Trophoblast cell (in vitro differentiated cells and primary cell): ENCODE data around the gene SCAMP5.
A peak's percentile ranks its signal among the peaks of the same experiment; 100 is the strongest.

ENCODE experiments used
- DNase-seq, 2 donors: peaks; one replicate each; pipeline ENCODE4 v3.0.0-alpha.2; 2016
- H2AFZ ChIP-seq: 2 replicates; pipeline ENCODE4 v1.6.1; 2013; ENCODE audit warnings: low read length, moderate library complexity, mild to moderate bottlenecking; ENCODE audit not compliant: insufficient read depth, poor library complexity
- H2AK5ac ChIP-seq: 2 replicates; pipeline ENCODE4 v1.6.1; 2013; ENCODE audit warnings: mild to moderate bottlenecking, low read length
- H2BK120ac ChIP-seq: 2 replicates; pipeline ENCODE4 v1.6.1; 2013; ENCODE audit warnings: low read length, mild to moderate bottlenecking, moderate library complexity; ENCODE audit not compliant: insufficient read depth, poor library complexity
- H2BK12ac ChIP-seq: 2 replicates; pipeline ENCODE4 v1.6.1; 2013; ENCODE audit warnings: mild to moderate bottlenecking, low read length, moderate library complexity
- H2BK5ac ChIP-seq: 2 replicates; pipeline ENCODE4 v1.6.1; 2013; ENCODE audit warnings: low read length, low read depth, moderate library complexity, mild to moderate bottlenecking; ENCODE audit not compliant: poor library complexity
- H3K14ac ChIP-seq: 2 replicates; pipeline ENCODE4 v1.6.1; 2013; ENCODE audit warnings: mild to moderate bottlenecking, low read length
- H3K18ac ChIP-seq: 2 replicates; pipeline ENCODE4 v1.6.1; 2013; ENCODE audit warnings: mild to moderate bottlenecking, low read length
- H3K23ac ChIP-seq: 2 replicates; pipeline ENCODE4 v1.6.1; 2013; ENCODE audit warnings: low read length
- H3K27ac ChIP-seq: 2 replicates; pipeline ENCODE4 v1.5.1; 2013; ENCODE audit warnings: low read depth, mild to moderate bottlenecking, inconsistent platforms, low read length, moderate library complexity
- H3K27me3 ChIP-seq: 2 replicates; pipeline ENCODE4 v1.6.1; 2013; ENCODE audit warnings: inconsistent platforms, mild to moderate bottlenecking, low read length, moderate library complexity; ENCODE audit not compliant: insufficient read depth
- H3K36me3 ChIP-seq, 2 experiments: 1 replicate in 1 of 2; 2 replicates in 1 of 2; pipeline ENCODE4 v1.6.1; 2013; ENCODE audit warnings: low read length in 2 of 2, mild to moderate bottlenecking in 2 of 2, moderate library complexity in 1 of 2; ENCODE audit not compliant: insufficient read depth in 2 of 2, control insufficient read depth in 1 of 2
- H3K4ac ChIP-seq: 2 replicates; pipeline ENCODE4 v1.6.1; 2013; ENCODE audit warnings: low read depth, mild to moderate bottlenecking, low read length, moderate library complexity
- H3K4me1 ChIP-seq, 2 experiments: 1 replicate in 1 of 2; 2 replicates in 1 of 2; pipeline ENCODE4 v1.6.1; 2013; ENCODE audit warnings: low read length in 2 of 2, mild to moderate bottlenecking in 2 of 2, moderate library complexity in 1 of 2; ENCODE audit not compliant: insufficient read depth in 2 of 2, control insufficient read depth in 1 of 2
- H3K4me2 ChIP-seq: 2 replicates; pipeline ENCODE4 v1.6.1; 2013; ENCODE audit warnings: inconsistent platforms, mild to moderate bottlenecking, low read length, moderate library complexity
- H3K4me3 ChIP-seq: 2 replicates; pipeline ENCODE4 v1.5.1; 2013; ENCODE audit warnings: mild to moderate bottlenecking, low read depth, low read length, inconsistent platforms
- H3K79me1 ChIP-seq: one replicate; pipeline ENCODE4 v1.6.1; 2013; ENCODE audit warnings: low read length
- H3K79me2 ChIP-seq: 2 replicates; pipeline ENCODE4 v1.6.1; 2013; ENCODE audit warnings: low read length, mild to moderate bottlenecking; ENCODE audit not compliant: control insufficient read depth, insufficient read depth, poor library complexity
- H3K9ac ChIP-seq: 2 replicates; pipeline ENCODE4 v1.6.1; 2013; ENCODE audit warnings: mild to moderate bottlenecking, low read length
- H3K9me3 ChIP-seq: 2 replicates; pipeline ENCODE4 v1.6.1; 2013; ENCODE audit warnings: low read depth, mild to moderate bottlenecking, control low read depth, inconsistent platforms, low read length; ENCODE audit not compliant: insufficient read depth
- H4K12ac ChIP-seq: 2 replicates; pipeline ENCODE4 v1.6.1; 2013; ENCODE audit warnings: low read depth, mild to moderate bottlenecking, low read length, moderate library complexity
- H4K8ac ChIP-seq: 2 replicates; pipeline ENCODE4 v1.6.1; 2013; ENCODE audit warnings: low read depth, mild to moderate bottlenecking, low read length, moderate library complexity
- H4K91ac ChIP-seq: one replicate; pipeline ENCODE4 v1.6.1; 2013; ENCODE audit warnings: low read depth, mild to moderate bottlenecking, low read length, moderate library complexity
- WGBS: extraction: QIAGEN DNeasy Blood & Tissue Kit; methylation state at CpG from one replicate; pipeline ENCODE4 v1.1.7; 2013; ENCODE audit warnings: missing lambda C conversion rate; ENCODE audit not compliant: insufficient read length, insufficient coverage; ENCODE audit errors: extremely low coverage; 5-methylcytosine and 5-hydroxymethylcytosine counted together

Gene SCAMP5

DNA sequence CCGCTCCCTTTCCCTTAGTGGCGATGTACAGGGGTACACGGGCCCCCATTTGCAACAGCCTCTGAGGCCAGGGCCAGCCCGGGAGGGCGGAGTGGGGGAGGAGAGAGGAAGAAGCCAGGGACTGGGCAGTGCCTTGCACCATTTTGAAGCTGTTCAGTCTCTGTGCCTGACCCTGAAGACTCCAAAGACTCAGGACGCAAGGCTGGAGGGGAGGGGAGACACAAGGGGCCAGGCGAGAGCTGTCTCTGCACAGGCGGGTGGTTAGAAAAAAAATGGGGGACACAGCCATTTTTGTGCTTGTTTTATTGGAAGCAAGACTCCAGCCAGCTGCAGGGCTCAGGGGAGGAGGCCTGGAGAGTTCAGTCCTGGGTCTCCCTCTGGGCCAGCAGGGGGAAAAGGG is 40.3 kb upstream of the SCAMP5 start:
- Histone ChIP-seq H3K23ac (no peak overlapping the region), H3K18ac (no peak overlapping the region), H4K12ac (no peak overlapping the region), H4K91ac (no peak overlapping the region), H3K4me2 (no peak overlapping the region), H3K9me3 (peaks cover 4% of the 10 kb centered on the region), H2AFZ (no peak overlapping the region), H3K79me1 (no peaks in the 10 kb centered on the region), H4K8ac (no peak overlapping the region), H3K27me3 (peaks cover 47% of the 10 kb centered on the region), H2AK5ac (no peak overlapping the region), H3K27ac (no peak overlapping the region), H3K4me3 (no peak overlapping the region), H2BK5ac (no peak overlapping the region), H3K36me3 (no peaks in the 10 kb centered on the region), H3K4me1 (peaks cover 13 to 14% of the 10 kb centered on the region in 2 experiments), H3K9ac (no peak overlapping the region), H2BK120ac (no peak overlapping the region), H2BK12ac (no peak overlapping the region), H3K79me2 (no peaks in the 10 kb centered on the region), H3K4ac (no peak overlapping the region), H3K14ac (no peak overlapping the region)
- DNase-seq, result no peak
- WGBS, result no CpG with 5 or more reads among the region's 8 CpGs

DNA sequence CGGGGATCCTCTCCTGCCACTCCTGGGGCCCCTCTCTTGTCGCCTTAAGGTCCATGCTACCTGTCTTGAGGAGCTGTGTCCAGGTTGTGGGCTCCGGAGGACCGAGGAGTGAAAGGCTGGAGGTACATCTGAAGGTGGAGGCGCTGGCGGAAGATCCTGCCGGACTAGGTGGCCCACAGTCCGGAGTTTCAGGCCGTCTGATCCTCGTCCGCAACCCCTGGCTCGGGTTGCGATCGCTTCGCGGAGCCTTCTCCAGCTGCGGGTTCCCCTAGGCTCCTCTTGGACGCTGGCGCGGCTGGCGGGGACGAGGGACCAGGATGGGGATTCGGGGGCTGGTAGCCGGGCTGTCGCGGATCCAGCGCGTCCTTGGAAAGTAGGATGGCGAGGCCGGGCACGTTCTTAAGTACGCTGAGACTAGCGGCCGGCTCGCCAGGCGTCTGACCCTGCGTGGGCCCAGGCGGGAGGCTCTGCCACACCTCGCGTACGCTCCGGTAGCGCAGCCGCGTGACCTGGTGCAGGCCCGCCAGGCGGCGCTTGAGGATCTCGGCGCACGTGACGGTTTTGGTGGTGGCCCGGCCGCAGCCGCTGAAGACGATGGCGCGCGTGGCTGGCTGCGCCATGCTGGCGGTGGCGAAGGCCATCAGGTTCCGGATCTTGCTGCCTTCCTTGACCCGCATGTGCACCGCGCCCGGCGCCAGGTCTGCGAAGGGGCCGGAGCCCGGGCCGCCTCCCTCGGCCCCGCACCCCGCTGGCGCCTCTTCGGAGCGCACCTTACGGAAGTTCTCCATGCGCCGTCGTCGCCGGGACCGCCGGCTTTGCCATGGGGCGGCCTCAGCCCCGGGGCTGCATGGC is 39.3 kb upstream of the SCAMP5 start:
- Histone ChIP-seq H3K14ac (no peak overlapping the region), H3K4me1 (peaks cover 13 to 14% of the 10 kb centered on the region in 2 experiments), H3K4me3 (peak overlapping the region; percentile 65), H3K27ac (no peak overlapping the region), H2BK120ac (no peak overlapping the region), H4K12ac (no peak overlapping the region), H2BK5ac (no peak overlapping the region), H3K36me3 (no peaks in the 10 kb centered on the region), H3K4ac (no peak overlapping the region), H3K23ac (no peak overlapping the region), H3K18ac (no peak overlapping the region), H3K79me2 (no peaks in the 10 kb centered on the region), H3K9ac (no peak overlapping the region), H2BK12ac (no peak overlapping the region), H4K91ac (no peak overlapping the region), H3K79me1 (no peaks in the 10 kb centered on the region), H2AK5ac (no peak overlapping the region), H2AFZ (peak overlapping the region; percentile 56), H3K9me3 (peaks cover 4% of the 10 kb centered on the region), H3K4me2 (peak overlapping the region; percentile 98), H4K8ac (peak overlapping the region; percentile 21), H3K27me3 (peaks cover 51% of the 10 kb centered on the region)
- peak; percentile 71 to 82 for DNase-seq
- WGBS, result no CpG with 5 or more reads among the region's 88 CpGs

DNA sequence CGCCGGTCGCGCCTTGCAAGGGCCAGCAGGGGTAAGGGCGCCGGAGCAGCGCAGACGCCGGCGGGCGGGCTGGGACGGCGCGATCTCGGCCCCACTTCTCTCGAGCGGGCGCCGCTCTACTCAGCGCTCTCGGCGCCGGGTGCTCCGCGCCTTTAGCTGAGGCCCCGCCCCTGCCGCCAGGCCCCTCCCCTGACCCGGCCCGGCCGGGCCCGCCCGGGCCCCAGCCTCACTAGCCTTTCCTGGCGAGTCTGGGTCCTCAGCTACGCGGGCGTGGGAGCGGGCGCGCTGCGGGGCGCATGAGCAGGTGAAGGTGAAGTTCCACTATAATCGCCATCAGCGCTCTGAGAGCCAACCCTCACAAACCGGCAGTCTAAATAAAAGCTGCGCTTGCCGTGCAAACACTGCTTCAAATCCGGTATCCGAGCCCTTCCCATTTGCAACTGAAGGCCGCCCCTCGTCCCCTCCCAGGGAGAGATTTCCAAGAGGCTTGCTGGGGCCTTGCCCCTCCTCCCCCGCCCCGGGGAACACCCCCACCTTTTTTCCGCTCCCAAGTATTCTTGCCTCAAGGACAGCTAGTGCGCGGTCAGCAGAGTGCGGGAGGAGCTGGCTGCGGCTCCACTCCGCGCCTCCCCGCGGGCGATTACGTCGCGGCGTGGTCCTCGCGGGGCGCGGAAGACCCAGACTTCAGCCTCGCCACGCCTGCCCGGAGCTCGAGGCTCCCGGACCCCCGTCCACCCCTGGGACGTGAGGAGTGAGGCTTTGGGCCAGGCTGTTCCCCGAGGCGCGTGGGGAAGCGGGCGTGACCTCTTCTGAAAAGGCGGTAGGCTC is 38.5 kb upstream of the SCAMP5 start, which contains the start of gene RPP25:
Gene RPP25, minus strand, starts transcription at position 125 of the 828 bp plus-strand sequence. CDS start 189 bp downstream, outside the sequence.
- H2BK120ac ChIP-seq, result no peak within 1 kb of the TSS
- H3K79me1 ChIP-seq, result no peaks in the 10 kb centered on the region
- H2BK5ac ChIP-seq, result no peak within 1 kb of the TSS
- no peak within 1 kb of the TSS for H2AK5ac ChIP-seq
- DNase-seq, result peak; percentile 68 to 79
- peak within 1 kb of the TSS; percentile 65 for H3K4me3 ChIP-seq
- H3K79me2 ChIP-seq, result no peaks in the 10 kb centered on the region
- H3K9ac ChIP-seq, result no peak within 1 kb of the TSS
- H3K9me3 ChIP-seq, result peaks cover 4% of the 10 kb centered on the region
- no peak within 1 kb of the TSS for H3K4ac ChIP-seq
- no peak within 1 kb of the TSS for H3K27ac ChIP-seq
- peaks cover 13 to 14% of the 10 kb centered on the region in 2 experiments for H3K4me1 ChIP-seq
- peaks cover 51% of the 10 kb centered on the region for H3K27me3 ChIP-seq
- H4K8ac ChIP-seq, result peak within 1 kb of the TSS; percentile 21
- no peaks in the 10 kb centered on the region for H3K36me3 ChIP-seq
- peak within 1 kb of the TSS; percentile 56 for H2AFZ ChIP-seq
- WGBS, result no CpG with 5 or more reads among the region's 83 CpGs
- H4K12ac ChIP-seq, result no peak within 1 kb of the TSS
- no peak within 1 kb of the TSS for H3K18ac ChIP-seq
- H3K23ac ChIP-seq, result no peak within 1 kb of the TSS
- H2BK12ac ChIP-seq, result no peak within 1 kb of the TSS
- no peak within 1 kb of the TSS for H3K14ac ChIP-seq
- H4K91ac ChIP-seq, result no peak within 1 kb of the TSS
- peak within 1 kb of the TSS; percentile 98 for H3K4me2 ChIP-seq

DNA sequence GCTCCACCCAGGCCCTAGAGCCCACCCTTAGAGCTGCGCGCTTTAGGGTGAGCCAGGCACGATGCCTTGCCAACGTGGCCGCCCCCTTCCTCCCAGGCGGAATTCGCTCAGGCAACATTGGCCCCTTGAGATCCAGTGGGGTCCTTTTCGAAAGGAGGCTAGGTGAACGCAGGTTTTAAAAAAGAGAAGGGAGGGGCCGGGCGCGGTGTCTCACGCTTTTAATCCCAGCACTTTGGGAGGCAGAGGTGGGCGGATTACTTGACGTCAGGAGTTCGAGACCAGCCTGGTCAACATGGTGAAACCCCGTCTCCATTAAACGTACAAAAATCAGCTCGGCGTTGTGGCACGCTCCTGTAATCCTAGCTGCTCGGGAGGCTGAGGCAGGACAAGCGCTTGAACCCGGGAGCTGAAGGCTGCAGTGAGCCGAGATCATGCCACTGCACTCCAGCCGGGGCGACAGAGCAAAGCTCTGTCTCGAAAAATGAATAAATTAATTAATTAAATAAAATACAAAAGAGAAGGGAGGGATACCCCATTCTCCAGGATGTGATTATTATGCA is 37.8 kb upstream of the SCAMP5 start:
- Histone ChIP-seq H2BK120ac (no peak overlapping the region), H2AFZ (no peak overlapping the region), H3K4me2 (peak overlapping the region; percentile 98), H3K18ac (no peak overlapping the region), H3K79me1 (no peaks in the 10 kb centered on the region), H3K14ac (no peak overlapping the region), H3K4me3 (peak overlapping the region; percentile 26), H3K36me3 (no peaks in the 10 kb centered on the region), H4K12ac (no peak overlapping the region), H2BK12ac (no peak overlapping the region), H3K4me1 (peaks cover 13 to 14% of the 10 kb centered on the region in 2 experiments), H3K4ac (no peak overlapping the region), H2BK5ac (no peak overlapping the region), H3K27me3 (peaks cover 55% of the 10 kb centered on the region), H4K8ac (no peak overlapping the region), H3K9ac (no peak overlapping the region), H4K91ac (no peak overlapping the region), H3K23ac (no peak overlapping the region), H3K27ac (no peak overlapping the region), H3K9me3 (peaks cover 4% of the 10 kb centered on the region), H2AK5ac (no peak overlapping the region), H3K79me2 (no peaks in the 10 kb centered on the region)
- no CpG with 5 or more reads among the region's 28 CpGs for WGBS
- DNase-seq, result peak in 1 of 2 donors; percentile 8
